WTC11 (cell line): ENCODE results near the gene TCP1.

ENCODE experiments used
- CTCF ChIP-seq: fragments of 200-600 bp; IDR thresholded peaks from 2 replicates; pipeline ENCODE4 v1.8.0; 2022; ENCODE audit warnings: antibody characterized with exemption
- IRF1 ChIP-seq: sonication (generic); formaldehyde crosslinking; IDR thresholded peaks from 2 replicates; pipeline ENCODE4 v1.8.0; 2023; ENCODE audit warnings: missing genetic modification reagents
- JUN ChIP-seq: sonication (generic); formaldehyde crosslinking; IDR thresholded peaks from 2 replicates; pipeline ENCODE4 v1.8.0; 2023; ENCODE audit warnings: mild to moderate bottlenecking, missing genetic modification reagents
- MAX ChIP-seq: sonication (generic); formaldehyde crosslinking; IDR thresholded peaks from 2 replicates; pipeline ENCODE4 v1.8.0; 2022; ENCODE audit warnings: mild to moderate bottlenecking, missing genetic modification reagents
- PRRX2 ChIP-seq: fragments of 250-450 bp; sonication (Bioruptor Pico); IDR thresholded peaks from 2 replicates; pipeline ENCODE4 v1.8.0; 2021; ENCODE audit warnings: mild to moderate bottlenecking
- ZNF416 ChIP-seq: fragments of 250-450 bp; sonication (Bioruptor Pico); IDR thresholded peaks from 2 replicates; pipeline ENCODE4 v1.9.0; 2021; ENCODE audit warnings: mild to moderate bottlenecking, inconsistent platforms

- TF ChIP-seq CTCF (no peak), JUN (CRISPR knock-in tag) (no peak), ZNF416 (no peak), IRF1 (no peak), MAX (CRISPR knock-in tag) (no peak), PRRX2 (CRISPR knock-in tag) (no peak)
Observed at GRCh38 chr6:159790956-159791598, 1.7 kb upstream of the TCP1 start.
